ENCODE data around the gene LYZL1.

LYZL1 gene

GRCh38 chr10:29344073-29344820, 55.4 kb downstream of the LYZL1 start:
- Histone ChIP-seq H3K4me3 (replicated peaks; ENCODE audit: insufficient read depth, low read length) (no peak overlapping the region), H3K27ac (replicated peaks) (no peak overlapping the region), H3K27me3 (ENCODE audit: insufficient read depth, poor library complexity, severe bottlenecking) (no peaks in the 10 kb centered on the region)
- TF ChIP-seq GABPA (IDR thresholded peaks at IDR 0.05; ENCODE audit: low read depth) = no peak
- TF ChIP-seq, protein P1, sequence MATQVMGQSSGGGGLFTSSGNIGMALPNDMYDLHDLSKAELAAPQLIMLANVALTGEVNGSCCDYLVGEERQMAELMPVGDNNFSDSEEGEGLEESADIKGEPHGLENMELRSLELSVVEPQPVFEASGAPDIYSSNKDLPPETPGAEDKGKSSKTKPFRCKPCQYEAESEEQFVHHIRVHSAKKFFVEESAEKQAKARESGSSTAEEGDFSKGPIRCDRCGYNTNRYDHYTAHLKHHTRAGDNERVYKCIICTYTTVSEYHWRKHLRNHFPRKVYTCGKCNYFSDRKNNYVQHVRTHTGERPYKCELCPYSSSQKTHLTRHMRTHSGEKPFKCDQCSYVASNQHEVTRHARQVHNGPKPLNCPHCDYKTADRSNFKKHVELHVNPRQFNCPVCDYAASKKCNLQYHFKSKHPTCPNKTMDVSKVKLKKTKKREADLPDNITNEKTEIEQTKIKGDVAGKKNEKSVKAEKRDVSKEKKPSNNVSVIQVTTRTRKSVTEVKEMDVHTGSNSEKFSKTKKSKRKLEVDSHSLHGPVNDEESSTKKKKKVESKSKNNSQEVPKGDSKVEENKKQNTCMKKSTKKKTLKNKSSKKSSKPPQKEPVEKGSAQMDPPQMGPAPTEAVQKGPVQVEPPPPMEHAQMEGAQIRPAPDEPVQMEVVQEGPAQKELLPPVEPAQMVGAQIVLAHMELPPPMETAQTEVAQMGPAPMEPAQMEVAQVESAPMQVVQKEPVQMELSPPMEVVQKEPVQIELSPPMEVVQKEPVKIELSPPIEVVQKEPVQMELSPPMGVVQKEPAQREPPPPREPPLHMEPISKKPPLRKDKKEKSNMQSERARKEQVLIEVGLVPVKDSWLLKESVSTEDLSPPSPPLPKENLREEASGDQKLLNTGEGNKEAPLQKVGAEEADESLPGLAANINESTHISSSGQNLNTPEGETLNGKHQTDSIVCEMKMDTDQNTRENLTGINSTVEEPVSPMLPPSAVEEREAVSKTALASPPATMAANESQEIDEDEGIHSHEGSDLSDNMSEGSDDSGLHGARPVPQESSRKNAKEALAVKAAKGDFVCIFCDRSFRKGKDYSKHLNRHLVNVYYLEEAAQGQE (IDR thresholded peaks at IDR 0.05; ENCODE audit: insufficient replicate concordance, low read depth) = peak; percentile 65
- DNase-seq (ENCODE audit: low read depth in 1 of 2, low spot score in 1 of 2) = no peak

GRCh38 chr10:29345144-29345909, 56.5 kb downstream of the LYZL1 start:
- H3K27ac ChIP-seq (replicated peaks) = no peak overlapping the region
- DNase-seq (ENCODE audit: low read depth in 1 of 2, low spot score in 1 of 2) = no peak
- no peak overlapping the region for H3K4me3 ChIP-seq (replicated peaks; ENCODE audit: insufficient read depth, low read length)

DNA sequence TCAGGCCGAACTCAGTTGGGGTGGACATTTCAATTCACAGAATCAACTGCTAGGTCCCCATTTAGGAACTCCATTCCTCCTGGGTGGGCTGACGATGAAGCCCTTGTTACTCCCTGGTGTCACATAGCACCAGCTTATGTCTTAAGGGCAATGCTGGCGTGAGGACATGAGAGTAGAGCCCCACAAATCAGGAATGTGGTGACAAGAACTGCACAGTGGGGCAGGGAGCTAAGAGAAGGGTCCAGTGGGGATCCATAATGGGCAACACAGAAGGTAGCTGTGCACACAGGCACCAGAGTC, 57.0 kb downstream of the LYZL1 start:
- Histone ChIP-seq H3K27ac (replicated peaks) (no peak overlapping the region), H3K27me3 (ENCODE audit: insufficient read depth, poor library complexity, severe bottlenecking) (no peaks in the 10 kb centered on the region), H3K4me3 (replicated peaks; ENCODE audit: insufficient read depth, low read length) (no peak overlapping the region)
- no peak for TF ChIP-seq POLR2AphosphoS5 (IDR thresholded peaks at IDR 0.05; ENCODE audit: low read depth)
- TF ChIP-seq SPI1 (IDR thresholded peaks at IDR 0.05; ENCODE audit: borderline replicate concordance, low read depth) = no peak
- no peak for TF ChIP-seq GABPA (IDR thresholded peaks at IDR 0.05; ENCODE audit: low read depth)
- TF ChIP-seq, protein P2, sequence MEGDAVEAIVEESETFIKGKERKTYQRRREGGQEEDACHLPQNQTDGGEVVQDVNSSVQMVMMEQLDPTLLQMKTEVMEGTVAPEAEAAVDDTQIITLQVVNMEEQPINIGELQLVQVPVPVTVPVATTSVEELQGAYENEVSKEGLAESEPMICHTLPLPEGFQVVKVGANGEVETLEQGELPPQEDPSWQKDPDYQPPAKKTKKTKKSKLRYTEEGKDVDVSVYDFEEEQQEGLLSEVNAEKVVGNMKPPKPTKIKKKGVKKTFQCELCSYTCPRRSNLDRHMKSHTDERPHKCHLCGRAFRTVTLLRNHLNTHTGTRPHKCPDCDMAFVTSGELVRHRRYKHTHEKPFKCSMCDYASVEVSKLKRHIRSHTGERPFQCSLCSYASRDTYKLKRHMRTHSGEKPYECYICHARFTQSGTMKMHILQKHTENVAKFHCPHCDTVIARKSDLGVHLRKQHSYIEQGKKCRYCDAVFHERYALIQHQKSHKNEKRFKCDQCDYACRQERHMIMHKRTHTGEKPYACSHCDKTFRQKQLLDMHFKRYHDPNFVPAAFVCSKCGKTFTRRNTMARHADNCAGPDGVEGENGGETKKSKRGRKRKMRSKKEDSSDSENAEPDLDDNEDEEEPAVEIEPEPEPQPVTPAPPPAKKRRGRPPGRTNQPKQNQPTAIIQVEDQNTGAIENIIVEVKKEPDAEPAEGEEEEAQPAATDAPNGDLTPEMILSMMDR (IDR thresholded peaks at IDR 0.05; ENCODE audit: insufficient read depth, low read length) = no peak
- TF ChIP-seq, protein P1 (IDR thresholded peaks at IDR 0.05; ENCODE audit: insufficient replicate concordance, low read depth) = no peak
- no peak for DNase-seq (ENCODE audit: low read depth in 1 of 2, low spot score in 1 of 2)

More at GRCh38 chr10:29345144-29345909, 56.5 kb downstream of the LYZL1 start:
- H3K27me3 ChIP-seq (ENCODE audit: insufficient read depth, poor library complexity, severe bottlenecking) = no peaks in the 10 kb centered on the region
- TF ChIP-seq, protein P2 (IDR thresholded peaks at IDR 0.05; ENCODE audit: insufficient read depth, low read length) = no peak
- TF ChIP-seq SPI1 (IDR thresholded peaks at IDR 0.05; ENCODE audit: borderline replicate concordance, low read depth) = no peak
- no peak for TF ChIP-seq POLR2AphosphoS5 (IDR thresholded peaks at IDR 0.05; ENCODE audit: low read depth)
- TF ChIP-seq, protein P1 (IDR thresholded peaks at IDR 0.05; ENCODE audit: insufficient replicate concordance, low read depth) = no peak
- TF ChIP-seq GABPA (IDR thresholded peaks at IDR 0.05; ENCODE audit: low read depth) = no peak

Data from HL-60 (cell line).